Stimulated activated naive B cell treated with anti-CD40 and anti-IgM and Interleukin-4, amounts not matched to agents 10 μg/mL and 1 μg/mL and 100 μg/mL, for 72 hours (primary cell): ENCODE data around the gene SCGN.

Experiments
- ATAC-seq, 2 donors: fragments of 150-1000 bp; cut with Tn5 transposase; replicated peaks; 2 replicates each; pipeline ENCODE4 v1.10.0; 2021; ENCODE audit warnings: moderate library complexity in 1 of 2
- DNase-seq: peaks from one replicate; pipeline ENCODE4 v3.0.0; 2021
- H3K27ac Mint-ChIP-seq: one replicate; pipeline ENCODE4 v1.8.0; 2022; ENCODE audit warnings: mild to moderate bottlenecking, mixed read lengths
- H3K27me3 Mint-ChIP-seq, 2 donors: one replicate each; pipeline ENCODE4 v1.8.0; 2022; ENCODE audit warnings: mixed read lengths in 2 of 2
- H3K36me3 Mint-ChIP-seq, 2 donors: one replicate each; pipeline ENCODE4 v1.8.0; 2022; ENCODE audit warnings: mixed read lengths in 2 of 2, mild to moderate bottlenecking in 1 of 2
- H3K4me1 Mint-ChIP-seq, 2 donors: one replicate each; pipeline ENCODE4 v1.8.0; 2022; ENCODE audit warnings: mixed read lengths in 2 of 2, mild to moderate bottlenecking in 1 of 2
- H3K4me3 Mint-ChIP-seq, 2 donors: one replicate each; pipeline ENCODE4 v1.8.0; 2022; ENCODE audit warnings: mild to moderate bottlenecking in 2 of 2, mixed read lengths in 2 of 2, moderate library complexity in 1 of 2
- H3K9me3 Mint-ChIP-seq, 2 donors: one replicate each; pipeline ENCODE4 v1.8.0; 2022; ENCODE audit warnings: mixed read lengths in 2 of 2, mild to moderate bottlenecking in 1 of 2

The SCGN gene

GRCh38 chr6:25652007-25652515 is at the start of gene SCGN:
TSS of gene SCGN (plus strand) at chr6:25652215. CDS start at chr6:25652404, 189 bp downstream.
- Mint-ChIP-seq H3K36me3 (no peaks in the 10 kb centered on the region), H3K4me3 (peak within 1 kb of the TSS in 1 of 2 donors; percentile 56), H3K27ac (no peak within 1 kb of the TSS), H3K27me3 (peaks cover 28 to 50% of the 10 kb centered on the region in 2 donors), H3K4me1 (peaks cover 0 to 7% of the 10 kb centered on the region in 2 donors), H3K9me3 (no peaks in the 10 kb centered on the region)
- DNase-seq (peak; percentile 1), ATAC-seq (peak; percentile 33 to 36)

GRCh38 chr6:25602674-25602982 is 49.4 kb upstream of the SCGN start:
- Mint-ChIP-seq H3K27ac (no peak overlapping the region), H3K4me1 (peaks cover 0 to 4% of the 10 kb centered on the region in 2 donors), H3K36me3 (peaks cover 3 to 5% of the 10 kb centered on the region in 2 donors), H3K9me3 (no peaks in the 10 kb centered on the region), H3K4me3 (no peak overlapping the region), H3K27me3 (peaks cover 0 to 4% of the 10 kb centered on the region in 2 donors)
- DNase-seq (no peak), ATAC-seq (no peak)

- Mint-ChIP-seq H3K4me3 (no peak overlapping the region), H3K27ac (no peak overlapping the region), H3K9me3 (no peaks in the 10 kb centered on the region), H3K4me1 (peaks cover 0 to 8% of the 10 kb centered on the region in 2 donors), H3K36me3 (peaks cover 3 to 5% of the 10 kb centered on the region in 2 donors), H3K27me3 (peaks cover 0 to 4% of the 10 kb centered on the region in 2 donors)
- no peak for ATAC-seq
- no peak for DNase-seq
Observed at GRCh38 chr6:25603251-25603650, 48.8 kb upstream of the SCGN start.

DNA sequence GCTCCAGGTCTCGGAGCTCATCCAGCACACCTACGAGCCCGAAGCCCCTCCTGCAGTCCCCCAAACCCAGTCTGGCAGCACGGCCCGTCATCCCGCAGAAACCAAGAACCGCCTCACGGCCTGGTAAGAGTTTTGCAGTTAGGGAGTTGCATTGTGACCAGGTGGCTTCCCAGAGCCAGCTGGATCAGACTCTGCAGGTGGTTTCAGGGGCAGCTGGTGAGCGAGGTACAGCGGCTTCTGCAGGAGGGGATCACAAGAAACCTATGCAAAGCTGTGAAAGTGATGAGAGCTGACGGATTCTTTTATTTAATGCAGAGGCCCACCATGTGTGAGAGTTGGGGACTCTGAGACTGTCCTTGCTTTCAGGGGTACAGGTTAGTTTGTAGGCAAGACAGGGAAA is 45.9 kb upstream of the SCGN start:
- Mint-ChIP-seq H3K36me3 (no peaks in the 10 kb centered on the region), H3K4me3 (no peak overlapping the region), H3K9me3 (no peaks in the 10 kb centered on the region), H3K27me3 (no peaks in the 10 kb centered on the region), H3K27ac (no peak overlapping the region), H3K4me1 (peaks cover 0 to 8% of the 10 kb centered on the region in 2 donors)
- DNase-seq (no peak), ATAC-seq (no peak)

DNA sequence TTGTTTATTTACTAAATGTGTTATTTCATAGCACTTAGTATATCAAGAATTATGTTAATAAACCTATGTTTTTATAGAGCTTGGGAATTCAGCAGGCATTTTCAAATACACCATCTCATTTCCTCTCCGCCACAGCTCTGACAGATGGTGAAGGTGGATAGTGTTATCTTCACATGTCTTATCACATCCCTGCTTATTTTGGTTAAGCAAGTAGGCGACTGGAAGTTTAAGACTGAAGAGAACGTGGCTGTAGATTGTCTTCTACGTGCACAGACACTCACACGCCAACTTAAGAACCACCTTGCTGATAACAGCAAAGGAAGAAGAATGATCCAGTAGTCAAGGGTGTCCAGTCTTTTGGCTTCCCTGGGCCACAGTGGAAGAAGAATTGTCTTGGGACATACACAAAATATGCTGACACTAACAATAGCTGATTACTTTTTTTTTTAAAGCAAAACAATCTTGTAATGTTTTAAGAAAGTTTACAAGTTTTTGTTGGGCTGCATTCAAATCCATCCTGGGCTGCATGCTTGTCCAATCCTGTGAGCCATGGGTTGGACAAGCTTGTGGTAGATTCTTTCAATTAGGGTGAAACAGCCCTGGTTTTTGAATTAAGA is 43.3 kb upstream of the SCGN start:
- no peak for DNase-seq
- Mint-ChIP-seq H3K36me3 (peaks cover 0 to 8% of the 10 kb centered on the region in 2 donors), H3K27ac (no peak overlapping the region), H3K27me3 (no peaks in the 10 kb centered on the region), H3K9me3 (no peaks in the 10 kb centered on the region), H3K4me3 (no peak overlapping the region), H3K4me1 (peaks cover 0 to 8% of the 10 kb centered on the region in 2 donors)
- ATAC-seq = no peak

DNA sequence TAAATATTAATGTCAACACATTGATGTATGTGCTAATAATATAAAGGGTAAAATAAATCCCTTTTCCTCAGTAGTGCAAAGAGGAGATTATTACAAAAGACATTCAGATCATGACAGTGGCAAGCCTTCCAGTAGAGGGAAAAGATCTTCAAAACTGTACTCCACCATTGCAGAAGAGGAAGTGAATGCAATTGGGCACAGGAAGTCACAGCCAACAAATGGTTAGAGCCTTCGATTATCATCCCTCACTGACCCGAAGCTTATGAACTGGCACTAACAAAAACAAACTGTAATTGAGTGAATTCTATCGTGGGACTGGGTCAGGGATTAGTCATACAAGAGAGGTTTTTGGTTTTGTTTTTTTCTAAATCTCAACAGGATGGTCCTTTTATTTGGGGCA is 39.3 kb upstream of the SCGN start:
- no peak overlapping the region for H3K4me3 Mint-ChIP-seq
- peaks cover 0 to 4% of the 10 kb centered on the region in 2 donors for H3K4me1 Mint-ChIP-seq
- DNase-seq (no peak), ATAC-seq (peak; percentile 14 to 23)
- H3K27me3 Mint-ChIP-seq = no peaks in the 10 kb centered on the region
- H3K9me3 Mint-ChIP-seq = no peaks in the 10 kb centered on the region
- peaks cover 0 to 8% of the 10 kb centered on the region in 2 donors for H3K36me3 Mint-ChIP-seq
- H3K27ac Mint-ChIP-seq = no peak overlapping the region

DNA sequence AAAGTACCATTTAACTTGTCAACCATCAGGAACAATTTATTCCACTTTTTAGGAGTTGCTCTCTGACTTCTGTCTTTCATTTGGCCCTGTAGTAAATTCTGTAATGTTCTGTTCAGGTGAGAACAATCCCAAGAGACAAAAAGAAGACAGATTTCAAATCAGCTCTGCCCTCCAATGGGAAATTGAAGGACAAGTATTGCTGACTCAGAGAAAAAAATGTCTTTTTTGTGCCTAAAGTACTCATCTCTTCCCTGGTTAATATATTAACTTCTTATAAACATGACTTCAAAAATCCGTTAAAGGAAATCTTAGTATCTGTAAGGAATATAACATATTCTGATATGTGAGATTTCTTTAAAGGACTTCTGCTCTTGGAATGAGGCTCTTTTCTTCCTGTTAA is 38.6 kb upstream of the SCGN start:
- H3K27ac Mint-ChIP-seq = no peak overlapping the region
- peaks cover 0 to 8% of the 10 kb centered on the region in 2 donors for H3K36me3 Mint-ChIP-seq
- H3K4me1 Mint-ChIP-seq = peaks cover 0 to 7% of the 10 kb centered on the region in 2 donors
- DNase-seq = no peak
- no peak for ATAC-seq
- no peaks in the 10 kb centered on the region for H3K27me3 Mint-ChIP-seq
- H3K4me3 Mint-ChIP-seq = no peak overlapping the region
- no peaks in the 10 kb centered on the region for H3K9me3 Mint-ChIP-seq

DNA sequence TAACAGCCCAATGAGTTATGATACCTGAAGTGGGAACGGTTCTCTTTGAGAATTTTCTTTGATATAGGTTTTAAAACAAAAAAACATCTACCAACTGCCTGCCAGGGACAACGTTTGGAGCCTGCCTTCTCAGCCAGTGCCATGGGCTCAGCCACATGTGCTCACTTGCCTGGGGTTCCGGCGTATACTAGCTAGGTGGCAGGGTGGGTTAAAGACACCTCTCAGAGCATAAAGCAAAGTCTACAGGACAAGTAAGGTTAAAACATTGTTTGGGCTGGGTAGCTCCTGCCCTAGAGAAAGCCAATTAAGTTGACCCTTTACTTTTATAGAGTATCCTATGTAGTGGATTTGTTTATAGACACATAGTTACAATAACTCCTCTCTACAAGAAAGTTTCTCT is 38.0 kb upstream of the SCGN start:
- Mint-ChIP-seq H3K4me3 (no peak overlapping the region), H3K27ac (no peak overlapping the region), H3K4me1 (peaks cover 1 to 12% of the 10 kb centered on the region in 2 donors), H3K36me3 (peaks cover 0 to 8% of the 10 kb centered on the region in 2 donors), H3K9me3 (no peaks in the 10 kb centered on the region), H3K27me3 (no peaks in the 10 kb centered on the region)
- DNase-seq (no peak), ATAC-seq (no peak)

GRCh38 chr6:25615471-25615870 is 36.5 kb upstream of the SCGN start:
- Mint-ChIP-seq H3K4me3 (no peak overlapping the region), H3K27ac (no peak overlapping the region), H3K4me1 (peaks cover 4 to 19% of the 10 kb centered on the region in 2 donors), H3K36me3 (peaks cover 0 to 8% of the 10 kb centered on the region in 2 donors), H3K27me3 (no peaks in the 10 kb centered on the region), H3K9me3 (no peaks in the 10 kb centered on the region)
- DNase-seq = no peak
- ATAC-seq = no peak

- Mint-ChIP-seq H3K9me3 (no peaks in the 10 kb centered on the region), H3K4me3 (no peak overlapping the region), H3K27ac (no peak overlapping the region), H3K36me3 (no peaks in the 10 kb centered on the region), H3K27me3 (no peaks in the 10 kb centered on the region), H3K4me1 (peaks cover 4 to 19% of the 10 kb centered on the region in 2 donors)
- ATAC-seq = peak; percentile 78
- no peak for DNase-seq
Observed at GRCh38 chr6:25617997-25618396, 34.0 kb upstream of the SCGN start.

DNA sequence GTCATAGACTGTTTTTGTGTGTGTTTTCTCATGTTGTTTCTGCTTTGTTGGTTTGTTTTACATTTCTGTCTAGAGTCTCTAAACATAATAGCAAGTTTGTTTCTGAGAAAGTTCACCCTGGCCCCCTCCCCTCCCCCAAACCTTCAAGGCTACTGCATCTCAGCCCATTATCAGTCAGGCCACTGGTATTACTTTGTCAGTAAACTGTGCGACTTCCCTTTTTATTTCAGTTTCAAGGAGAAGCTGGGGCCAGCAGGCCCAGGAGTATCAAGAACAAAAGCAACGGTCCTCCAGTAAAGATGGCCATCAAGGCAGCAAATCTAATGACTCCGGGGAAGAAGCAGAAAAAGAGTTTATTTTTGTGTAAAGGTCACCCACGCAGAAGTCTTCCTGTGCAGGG is 32.8 kb upstream of the SCGN start:
- Mint-ChIP-seq H3K27ac (no peak overlapping the region), H3K4me3 (no peak overlapping the region), H3K4me1 (peaks cover 4 to 19% of the 10 kb centered on the region in 2 donors), H3K27me3 (no peaks in the 10 kb centered on the region), H3K36me3 (no peaks in the 10 kb centered on the region), H3K9me3 (no peaks in the 10 kb centered on the region)
- ATAC-seq (peak in 1 of 2 donors; percentile 45), DNase-seq (no peak)

GRCh38 chr6:25620391-25620790 is 31.6 kb upstream of the SCGN start:
- Mint-ChIP-seq H3K4me3 (no peak overlapping the region), H3K9me3 (no peaks in the 10 kb centered on the region), H3K4me1 (peaks cover 4 to 19% of the 10 kb centered on the region in 2 donors), H3K27me3 (no peaks in the 10 kb centered on the region), H3K36me3 (no peaks in the 10 kb centered on the region), H3K27ac (no peak overlapping the region)
- DNase-seq (no peak), ATAC-seq (no peak)

DNA sequence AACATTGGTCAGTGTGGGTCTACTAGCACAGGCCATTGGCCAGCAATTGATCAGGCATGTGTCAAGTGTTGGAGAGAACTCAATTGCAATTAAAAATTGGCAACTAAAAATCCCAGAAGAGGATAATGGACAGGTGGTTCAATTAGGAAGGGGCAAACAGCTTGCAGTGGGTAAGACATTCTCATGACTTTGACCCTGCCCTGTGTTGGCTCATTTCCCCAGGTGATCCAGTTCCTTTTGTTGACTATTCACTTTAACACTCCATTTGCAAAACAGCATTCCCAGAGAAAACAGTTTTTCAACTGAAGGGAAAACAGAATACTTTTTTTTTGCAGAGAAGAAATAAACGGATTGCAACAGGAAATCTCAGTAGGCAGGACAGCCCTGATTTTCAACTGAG is 28.9 kb upstream of the SCGN start:
- Mint-ChIP-seq H3K36me3 (no peaks in the 10 kb centered on the region), H3K9me3 (no peaks in the 10 kb centered on the region), H3K27ac (no peak overlapping the region), H3K27me3 (peaks cover 6 to 9% of the 10 kb centered on the region in 2 donors), H3K4me3 (no peak overlapping the region), H3K4me1 (peaks cover 4 to 16% of the 10 kb centered on the region in 2 donors)
- ATAC-seq = no peak
- DNase-seq = no peak

GRCh38 chr6:25623879-25624278 is 28.1 kb upstream of the SCGN start:
- no peaks in the 10 kb centered on the region for H3K9me3 Mint-ChIP-seq
- no peak for ATAC-seq
- H3K27ac Mint-ChIP-seq = no peak overlapping the region
- no peak overlapping the region for H3K4me3 Mint-ChIP-seq
- no peaks in the 10 kb centered on the region for H3K36me3 Mint-ChIP-seq
- peaks cover 6 to 9% of the 10 kb centered on the region in 2 donors for H3K27me3 Mint-ChIP-seq
- DNase-seq = no peak
- peaks cover 4 to 9% of the 10 kb centered on the region in 2 donors for H3K4me1 Mint-ChIP-seq

- H3K36me3 Mint-ChIP-seq = no peaks in the 10 kb centered on the region
Observed at GRCh38 chr6:25627001-25627400, 25.0 kb upstream of the SCGN start.

More at GRCh38 chr6:25627001-25627400, 25.0 kb upstream of the SCGN start:
- H3K4me3 Mint-ChIP-seq = no peak overlapping the region
- H3K27me3 Mint-ChIP-seq = peaks cover 18 to 29% of the 10 kb centered on the region in 2 donors
- no peak overlapping the region for H3K27ac Mint-ChIP-seq
- no peak for ATAC-seq
- no peaks in the 10 kb centered on the region for H3K9me3 Mint-ChIP-seq
- DNase-seq = no peak
- no peaks in the 10 kb centered on the region for H3K4me1 Mint-ChIP-seq
